HEK293 (cell line): ENCODE data around the gene RASGRF2.

Experiments used
- CTCF ChIA-PET: fragments of 350-600 bp; formaldehyde crosslinking; extraction: SDS; loops from one replicate; lab custom pipeline; 2021; ENCODE audit warnings: antibody characterized with exemption; lab: Yijun Ruan, JAX
- POLR2A ChIA-PET: fragments of 300-600 bp; formaldehyde crosslinking; extraction: SDS; loops from one replicate; lab custom pipeline; 2020; ENCODE audit warnings: antibody characterized with exemption, inconsistent platforms; lab: Yijun Ruan, JAX
- H3K27ac ChIP-seq: fragments of 200-500 bp; sonication (Bioruptor generic); 2 replicates; pipeline ENCODE4 v1.5.1; 2014; ENCODE audit warnings: low read depth, low read length, control low read depth, inconsistent platforms; ENCODE audit errors: extremely low read depth
- H3K36me3 ChIP-seq, 2 experiments: fragments of 200-500 bp in 1 of 2; sonication (Bioruptor generic) in 1 of 2; 1 replicate in 1 of 2; 2 replicates in 1 of 2; pipeline ENCODE4 v1.5.1; 2014 to 2017; ENCODE audit warnings: inconsistent platforms in 2 of 2, low read length in 2 of 2; ENCODE audit not compliant: control insufficient read depth in 2 of 2, insufficient read depth in 1 of 2
- H3K4me1 ChIP-seq: fragments of 200-500 bp; sonication (Bioruptor generic); 2 replicates; pipeline ENCODE4 v1.5.1; 2014; ENCODE audit warnings: mild to moderate bottlenecking, low read length, inconsistent platforms; ENCODE audit not compliant: control insufficient read depth, insufficient read depth
- H3K4me3 ChIP-seq: 2 replicates; pipeline ENCODE4 v1.5.1; 2011; ENCODE audit warnings: low read depth, mild to moderate bottlenecking, control low read depth, low read length, moderate library complexity
- H3K9me3 ChIP-seq: fragments of 200-500 bp; sonication (Bioruptor generic); 2 replicates; pipeline ENCODE4 v1.5.1; 2014; ENCODE audit warnings: low read depth, low read length, inconsistent platforms; ENCODE audit not compliant: control insufficient read depth, insufficient read depth
- GLI4 ChIP-seq: fragments of 450-650 bp; formaldehyde crosslinking; IDR thresholded peaks from 2 replicates; pipeline ENCODE4 v1.5.1; 2016; ENCODE audit warnings: missing biosample characterization, missing genetic modification characterization
- GLIS2 ChIP-seq: fragments of 450-650 bp; formaldehyde crosslinking; IDR thresholded peaks from 2 replicates; pipeline ENCODE4 v1.5.1; 2016; ENCODE audit warnings: missing biosample characterization, missing genetic modification characterization
- HOXA7 ChIP-seq: sonication (generic); formaldehyde crosslinking; IDR thresholded peaks from 2 replicates; pipeline ENCODE4 v1.8.1; 2022; ENCODE audit warnings: missing genetic modification reagents, borderline replicate concordance
- IKZF3 ChIP-seq: fragments of 450-650 bp; IDR thresholded peaks from 2 replicates; pipeline ENCODE4 v1.5.0; 2018; ENCODE audit warnings: missing biosample characterization, mild to moderate bottlenecking, missing genetic modification characterization, moderate library complexity
- KLF1 ChIP-seq: fragments of 450-650 bp; formaldehyde crosslinking; IDR thresholded peaks from 2 replicates; pipeline ENCODE4 v1.5.1; 2016; ENCODE audit warnings: missing biosample characterization, missing genetic modification characterization
- KLF9 ChIP-seq: fragments of 450-650 bp; formaldehyde crosslinking; IDR thresholded peaks from 2 replicates; pipeline ENCODE4 v1.5.1; 2016; ENCODE audit warnings: missing biosample characterization, missing genetic modification characterization, low read depth
- MYNN ChIP-seq: fragments of 450-650 bp; formaldehyde crosslinking; IDR thresholded peaks from 2 replicates; pipeline ENCODE4 v1.5.1; 2016; ENCODE audit warnings: missing biosample characterization, missing genetic modification characterization, borderline replicate concordance
- TRIM28 ChIP-seq: IDR thresholded peaks from 2 replicates; pipeline ENCODE4 v1.6.1; 2011; ENCODE audit warnings: low read length, control low read depth, borderline replicate concordance
- ZBTB17 ChIP-seq: fragments of 450-650 bp; formaldehyde crosslinking; IDR thresholded peaks from 2 replicates; pipeline ENCODE4 v1.5.1; 2016; ENCODE audit warnings: missing biosample characterization, missing genetic modification characterization
- ZBTB20 ChIP-seq: fragments of 450-650 bp; formaldehyde crosslinking; IDR thresholded peaks from 2 replicates; pipeline ENCODE4 v1.5.1; 2016; ENCODE audit warnings: missing biosample characterization, missing genetic modification characterization
- ZBTB8A ChIP-seq: fragments of 450-650 bp; formaldehyde crosslinking; IDR thresholded peaks from 2 replicates; pipeline ENCODE4 v1.5.1; 2016; ENCODE audit warnings: missing biosample characterization, missing genetic modification characterization
- ZEB2 ChIP-seq: fragments of 450-650 bp; formaldehyde crosslinking; IDR thresholded peaks from 2 replicates; pipeline ENCODE4 v1.5.1; 2016; ENCODE audit warnings: missing biosample characterization, missing genetic modification characterization
- ZFP69B ChIP-seq: fragments of 450-650 bp; formaldehyde crosslinking; IDR thresholded peaks from 2 replicates; pipeline ENCODE4 v1.5.1; 2016; ENCODE audit warnings: missing biosample characterization, missing genetic modification characterization
- ZNF335 ChIP-seq: fragments of 450-650 bp; formaldehyde crosslinking; conservative IDR thresholded peaks from 2 replicates; pipeline ENCODE4 v1.5.1; 2016; ENCODE audit warnings: missing biosample characterization, missing genetic modification characterization
- ZNF394 ChIP-seq: fragments of 450-650 bp; formaldehyde crosslinking; IDR thresholded peaks from 2 replicates; pipeline ENCODE4 v1.5.1; 2016; ENCODE audit warnings: missing biosample characterization, missing genetic modification characterization, mild to moderate bottlenecking, moderate library complexity, borderline replicate concordance
- ZNF423 ChIP-seq: fragments of 450-650 bp; formaldehyde crosslinking; IDR thresholded peaks from 2 replicates; pipeline ENCODE4 v1.5.1; 2016; ENCODE audit warnings: missing biosample characterization, missing genetic modification characterization
- ZNF544 ChIP-seq: fragments of 450-650 bp; formaldehyde crosslinking; IDR thresholded peaks from 2 replicates; pipeline ENCODE4 v1.5.0; 2017; ENCODE audit warnings: missing biosample characterization, missing genetic modification characterization
- ZNF660 ChIP-seq: fragments of 450-650 bp; IDR thresholded peaks from 2 replicates; pipeline ENCODE4 v1.5.1; 2018; ENCODE audit warnings: missing biosample characterization, mild to moderate bottlenecking, missing genetic modification characterization
- ZNF76 ChIP-seq: fragments of 450-650 bp; formaldehyde crosslinking; IDR thresholded peaks from 2 replicates; pipeline ENCODE4; 2016; ENCODE audit warnings: low read depth, missing biosample characterization, missing genetic modification characterization, borderline replicate concordance
- ZSCAN30 ChIP-seq: fragments of 450-650 bp; IDR thresholded peaks from 2 replicates; pipeline ENCODE4 v1.5.1; 2018; ENCODE audit warnings: missing biosample characterization, mild to moderate bottlenecking, missing genetic modification characterization, moderate library complexity
- TF ChIP-seq, protein P1 (sequence below): fragments of 450-650 bp; formaldehyde crosslinking; IDR thresholded peaks from 2 replicates; pipeline ENCODE4 v1.5.1; 2016; ENCODE audit warnings: missing biosample characterization, missing genetic modification characterization
- TF ChIP-seq, protein P2 (sequence below): fragments of 450-650 bp; formaldehyde crosslinking; IDR thresholded peaks from 2 replicates; pipeline ENCODE4 v1.5.1; 2016; ENCODE audit warnings: missing biosample characterization, missing genetic modification characterization
- TF ChIP-seq, protein P3 (sequence below): sonication (generic); formaldehyde crosslinking; IDR thresholded peaks from 2 replicates; pipeline ENCODE4 v1.8.1; 2022; ENCODE audit warnings: mild to moderate bottlenecking, moderate library complexity, missing genetic modification reagents
- TF ChIP-seq, protein P4 (sequence below): fragments of 450-650 bp; formaldehyde crosslinking; IDR thresholded peaks from 2 replicates; pipeline ENCODE4 v1.5.1; 2017; ENCODE audit warnings: missing biosample characterization, missing genetic modification characterization

Gene RASGRF2

DNA sequence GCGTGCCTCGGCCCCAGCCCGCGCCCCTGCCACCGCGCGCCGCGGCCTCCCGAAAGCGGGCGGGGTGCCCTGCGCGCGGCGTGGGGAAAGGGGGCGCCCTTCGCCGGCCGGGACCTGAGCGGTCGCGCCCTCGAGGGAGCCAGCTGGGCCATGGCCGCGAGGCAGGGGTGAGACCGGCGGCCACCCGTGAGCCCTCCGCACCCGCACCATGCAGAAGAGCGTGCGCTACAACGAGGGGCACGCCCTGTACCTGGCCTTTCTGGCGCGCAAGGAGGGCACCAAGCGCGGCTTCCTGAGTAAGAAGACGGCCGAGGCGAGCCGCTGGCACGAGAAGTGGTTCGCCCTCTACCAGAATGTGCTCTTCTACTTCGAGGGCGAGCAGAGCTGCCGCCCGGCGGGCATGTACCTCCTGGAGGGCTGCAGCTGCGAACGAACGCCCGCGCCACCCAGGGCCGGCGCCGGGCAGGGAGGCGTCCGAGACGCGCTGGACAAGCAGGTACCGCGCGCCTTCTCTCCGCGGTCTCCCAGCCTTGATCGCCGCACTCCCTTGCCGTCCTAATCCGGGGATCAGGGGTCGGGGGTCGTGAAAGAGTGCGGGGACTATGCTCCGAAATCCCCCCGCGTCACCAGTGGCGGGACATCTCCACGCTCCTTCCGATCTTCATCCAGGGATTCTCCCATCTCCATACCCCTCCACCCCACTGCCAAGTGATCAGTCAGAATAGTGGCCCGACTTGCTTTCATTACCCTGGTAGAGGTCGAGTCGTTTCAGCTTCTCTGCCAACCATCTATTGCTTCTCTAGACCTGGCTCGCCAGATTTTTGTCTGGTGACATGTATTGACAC is 590 bp downstream of the RASGRF2 start (continued):
- TF ChIP-seq ZNF76 (peak; percentile 25; the same call in 1 of the 2 replicates), ZBTB20 (tag by site-specific recombination) (peak; percentile 70; the same call in 1 of the 2 replicates), ZNF335 (tag by site-specific recombination) (peak; percentile 75), ZSCAN30 (peak; percentile 37; the same call in 1 of the 2 replicates), ZBTB8A (peak; percentile 97), ZFP69B (tag by site-specific recombination) (0 out of 2 replicates have a peak, but pooled peaks have one; percentile 8), ZEB2 (tag by site-specific recombination) (peak; percentile 67; the same call in 1 of the 2 replicates), ZNF423 (tag by site-specific recombination) (peak; percentile 77), GLIS2 (tag by site-specific recombination) (peak; percentile 81), ZNF394 (peak; percentile 43; the same call in 1 of the 2 replicates), KLF1 (tag by site-specific recombination) (peak; percentile 64; the same call in 1 of the 2 replicates)
- TF ChIP-seq, protein P1, sequence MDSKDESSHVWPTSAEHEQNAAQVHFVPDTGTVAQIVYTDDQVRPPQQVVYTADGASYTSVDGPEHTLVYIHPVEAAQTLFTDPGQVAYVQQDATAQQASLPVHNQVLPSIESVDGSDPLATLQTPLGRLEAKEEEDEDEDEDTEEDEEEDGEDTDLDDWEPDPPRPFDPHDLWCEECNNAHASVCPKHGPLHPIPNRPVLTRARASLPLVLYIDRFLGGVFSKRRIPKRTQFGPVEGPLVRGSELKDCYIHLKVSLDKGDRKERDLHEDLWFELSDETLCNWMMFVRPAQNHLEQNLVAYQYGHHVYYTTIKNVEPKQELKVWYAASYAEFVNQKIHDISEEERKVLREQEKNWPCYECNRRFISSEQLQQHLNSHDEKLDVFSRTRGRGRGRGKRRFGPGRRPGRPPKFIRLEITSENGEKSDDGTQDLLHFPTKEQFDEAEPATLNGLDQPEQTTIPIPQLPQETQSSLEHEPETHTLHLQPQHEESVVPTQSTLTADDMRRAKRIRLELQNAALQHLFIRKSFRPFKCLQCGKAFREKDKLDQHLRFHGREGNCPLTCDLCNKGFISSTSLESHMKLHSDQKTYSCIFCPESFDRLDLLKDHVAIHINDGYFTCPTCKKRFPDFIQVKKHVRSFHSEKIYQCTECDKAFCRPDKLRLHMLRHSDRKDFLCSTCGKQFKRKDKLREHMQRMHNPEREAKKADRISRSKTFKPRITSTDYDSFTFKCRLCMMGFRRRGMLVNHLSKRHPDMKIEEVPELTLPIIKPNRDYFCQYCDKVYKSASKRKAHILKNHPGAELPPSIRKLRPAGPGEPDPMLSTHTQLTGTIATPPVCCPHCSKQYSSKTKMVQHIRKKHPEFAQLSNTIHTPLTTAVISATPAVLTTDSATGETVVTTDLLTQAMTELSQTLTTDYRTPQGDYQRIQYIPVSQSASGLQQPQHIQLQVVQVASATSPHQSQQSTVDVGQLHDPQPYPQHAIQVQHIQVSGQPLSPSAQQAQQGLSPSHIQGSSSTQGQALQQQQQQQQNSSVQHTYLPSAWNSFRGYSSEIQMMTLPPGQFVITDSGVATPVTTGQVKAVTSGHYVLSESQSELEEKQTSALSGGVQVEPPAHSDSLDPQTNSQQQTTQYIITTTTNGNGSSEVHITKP (tag by site-specific recombination) = peak; percentile 84
- TF ChIP-seq, protein P2, sequence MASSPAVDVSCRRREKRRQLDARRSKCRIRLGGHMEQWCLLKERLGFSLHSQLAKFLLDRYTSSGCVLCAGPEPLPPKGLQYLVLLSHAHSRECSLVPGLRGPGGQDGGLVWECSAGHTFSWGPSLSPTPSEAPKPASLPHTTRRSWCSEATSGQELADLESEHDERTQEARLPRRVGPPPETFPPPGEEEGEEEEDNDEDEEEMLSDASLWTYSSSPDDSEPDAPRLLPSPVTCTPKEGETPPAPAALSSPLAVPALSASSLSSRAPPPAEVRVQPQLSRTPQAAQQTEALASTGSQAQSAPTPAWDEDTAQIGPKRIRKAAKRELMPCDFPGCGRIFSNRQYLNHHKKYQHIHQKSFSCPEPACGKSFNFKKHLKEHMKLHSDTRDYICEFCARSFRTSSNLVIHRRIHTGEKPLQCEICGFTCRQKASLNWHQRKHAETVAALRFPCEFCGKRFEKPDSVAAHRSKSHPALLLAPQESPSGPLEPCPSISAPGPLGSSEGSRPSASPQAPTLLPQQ = 0 out of 2 replicates have a peak, but pooled peaks have one; percentile 41
- TF ChIP-seq, protein P3, sequence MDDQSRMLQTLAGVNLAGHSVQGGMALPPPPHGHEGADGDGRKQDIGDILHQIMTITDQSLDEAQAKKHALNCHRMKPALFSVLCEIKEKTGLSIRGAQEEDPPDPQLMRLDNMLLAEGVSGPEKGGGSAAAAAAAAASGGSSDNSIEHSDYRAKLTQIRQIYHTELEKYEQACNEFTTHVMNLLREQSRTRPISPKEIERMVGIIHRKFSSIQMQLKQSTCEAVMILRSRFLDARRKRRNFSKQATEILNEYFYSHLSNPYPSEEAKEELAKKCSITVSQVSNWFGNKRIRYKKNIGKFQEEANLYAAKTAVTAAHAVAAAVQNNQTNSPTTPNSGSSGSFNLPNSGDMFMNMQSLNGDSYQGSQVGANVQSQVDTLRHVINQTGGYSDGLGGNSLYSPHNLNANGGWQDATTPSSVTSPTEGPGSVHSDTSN (CRISPR knock-in tag) = peak; percentile 32; the same call in 1 of the 2 replicates

DNA sequence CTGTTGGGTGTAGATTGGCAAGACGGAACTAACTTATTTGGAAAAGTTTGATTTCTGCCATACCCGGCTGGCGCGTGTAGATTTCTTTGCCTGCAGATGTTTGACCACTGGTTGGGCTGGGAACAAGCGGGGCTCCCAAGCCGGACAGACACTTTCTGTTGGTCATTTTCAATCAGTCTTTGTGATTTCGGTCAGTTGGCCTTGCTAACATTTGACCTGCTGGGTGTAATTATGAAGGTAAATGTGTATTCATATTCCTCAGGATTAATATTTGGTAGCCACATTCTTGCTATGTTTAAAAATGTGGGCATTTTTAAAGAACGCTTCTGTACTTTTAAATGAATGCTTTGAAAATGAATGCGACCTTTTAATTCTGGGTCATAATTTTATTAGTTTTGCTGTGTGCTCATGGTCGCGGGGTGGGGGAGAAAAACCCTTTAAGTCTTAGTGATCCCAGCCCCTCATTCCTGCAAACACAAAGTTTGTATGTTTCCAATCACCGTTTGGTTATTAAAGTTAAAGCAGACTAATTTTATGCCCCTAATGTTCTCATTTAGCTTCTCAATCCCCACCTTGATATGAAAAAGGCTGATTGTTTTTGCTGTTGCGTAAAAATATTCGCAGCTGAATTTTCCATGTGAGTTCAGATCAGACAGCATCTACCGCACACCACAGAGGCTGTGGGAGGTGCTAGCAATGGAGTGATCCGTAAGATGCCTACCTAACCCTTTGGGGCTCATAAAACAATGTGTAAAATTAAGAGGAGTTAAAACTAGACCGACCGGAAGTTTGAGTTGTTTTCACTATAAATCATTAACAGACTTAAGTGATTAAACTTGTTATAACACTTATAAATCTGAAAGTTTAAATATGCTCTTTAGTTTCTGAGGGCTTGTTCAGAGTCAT is 1.5 kb downstream of the RASGRF2 start:
- H3K9me3 ChIP-seq = no peaks in the 10 kb centered on the region
- H3K4me3 ChIP-seq = peak overlapping the region; percentile 60
- H3K4me1 ChIP-seq = peaks cover 33% of the 10 kb centered on the region
- peak overlapping the region; percentile 61; the same call in 1 of the 2 replicates for H3K27ac ChIP-seq
- ChIA-PET POLR2A (no interaction called here), CTCF (interaction anchor here (0.8 kb wide), 1 partner anchor 147 kb away, joined by 3 read pairs; no protein-coding TSS in a partner anchor)
- no peaks in the 10 kb centered on the region for H3K36me3 ChIP-seq
- TF ChIP-seq HOXA7 (no peak), KLF1 (tag by site-specific recombination) (no peak), IKZF3 (tag by site-specific recombination) (peak; percentile 60), GLI4 (tag by site-specific recombination) (no peak), MYNN (tag by site-specific recombination) (no peak), ZBTB17 (tag by site-specific recombination) (peak; percentile 69), ZNF660 (no peak), ZNF544 (no peak), TRIM28 (no peak), KLF9 (tag by site-specific recombination) (no peak)
- TF ChIP-seq, protein P4, sequence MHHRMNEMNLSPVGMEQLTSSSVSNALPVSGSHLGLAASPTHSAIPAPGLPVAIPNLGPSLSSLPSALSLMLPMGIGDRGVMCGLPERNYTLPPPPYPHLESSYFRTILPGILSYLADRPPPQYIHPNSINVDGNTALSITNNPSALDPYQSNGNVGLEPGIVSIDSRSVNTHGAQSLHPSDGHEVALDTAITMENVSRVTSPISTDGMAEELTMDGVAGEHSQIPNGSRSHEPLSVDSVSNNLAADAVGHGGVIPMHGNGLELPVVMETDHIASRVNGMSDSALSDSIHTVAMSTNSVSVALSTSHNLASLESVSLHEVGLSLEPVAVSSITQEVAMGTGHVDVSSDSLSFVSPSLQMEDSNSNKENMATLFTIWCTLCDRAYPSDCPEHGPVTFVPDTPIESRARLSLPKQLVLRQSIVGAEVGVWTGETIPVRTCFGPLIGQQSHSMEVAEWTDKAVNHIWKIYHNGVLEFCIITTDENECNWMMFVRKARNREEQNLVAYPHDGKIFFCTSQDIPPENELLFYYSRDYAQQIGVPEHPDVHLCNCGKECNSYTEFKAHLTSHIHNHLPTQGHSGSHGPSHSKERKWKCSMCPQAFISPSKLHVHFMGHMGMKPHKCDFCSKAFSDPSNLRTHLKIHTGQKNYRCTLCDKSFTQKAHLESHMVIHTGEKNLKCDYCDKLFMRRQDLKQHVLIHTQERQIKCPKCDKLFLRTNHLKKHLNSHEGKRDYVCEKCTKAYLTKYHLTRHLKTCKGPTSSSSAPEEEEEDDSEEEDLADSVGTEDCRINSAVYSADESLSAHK = no peak
